Loucy (cell line): Measurements from ENCODE around the gene CHRM1.

Experiments used
- EZH2phosphoT487 ChIP-seq: fragments of 200-600 bp; IDR thresholded peaks from 2 replicates; pipeline ENCODE4 v1.6.1; 2018; ENCODE audit warnings: antibody characterized with exemption, mild to moderate bottlenecking, moderate library complexity, borderline replicate concordance
- TF ChIP-seq, protein P1 (sequence below): fragments of 200-600 bp; sonication (generic); conservative IDR thresholded peaks from 2 replicates; pipeline ENCODE4 v1.5.1; 2014; ENCODE audit warnings: mild to moderate bottlenecking, antibody characterized with exemption, low read length

DNA sequence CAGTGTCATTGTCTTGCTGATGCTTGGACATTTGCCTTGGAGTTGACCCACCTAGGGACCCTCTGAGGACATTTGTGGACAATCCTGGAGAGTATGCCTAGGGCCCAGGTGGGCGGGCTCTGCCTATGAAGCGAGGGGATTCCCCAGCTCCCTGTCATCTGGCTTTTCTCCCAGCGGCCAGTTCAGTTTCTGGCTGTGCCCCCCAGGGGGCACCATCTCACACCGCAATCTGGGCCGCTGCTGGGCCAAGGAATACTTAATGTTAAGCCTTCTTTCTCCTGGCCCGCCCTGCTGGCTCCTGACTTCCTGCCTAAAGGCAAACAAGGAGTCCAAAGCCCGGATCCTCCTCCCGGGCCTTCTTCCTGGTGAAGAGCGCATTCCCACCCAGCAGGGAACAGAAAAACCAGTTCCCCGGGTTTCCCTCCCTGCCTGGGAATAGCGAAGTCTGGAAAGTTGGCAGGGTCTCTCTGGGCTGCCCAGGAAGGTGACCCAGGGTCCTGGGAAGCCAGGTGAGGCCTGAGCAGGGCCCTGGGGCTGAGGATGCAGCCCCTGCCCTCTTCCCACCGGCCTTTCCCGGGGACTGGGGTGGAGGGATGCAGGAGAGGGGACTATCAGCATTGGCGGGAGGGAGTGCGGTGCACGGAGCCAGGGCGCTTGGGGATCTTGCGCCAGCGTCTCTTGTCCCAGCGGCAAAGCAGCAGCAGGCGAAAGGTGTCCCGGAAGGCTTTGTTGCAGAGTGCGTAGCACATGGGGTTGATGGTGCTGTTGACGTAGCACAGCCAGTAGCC lies 11.9 kb downstream of the CHRM1 start:
- TF ChIP-seq, protein P1, sequence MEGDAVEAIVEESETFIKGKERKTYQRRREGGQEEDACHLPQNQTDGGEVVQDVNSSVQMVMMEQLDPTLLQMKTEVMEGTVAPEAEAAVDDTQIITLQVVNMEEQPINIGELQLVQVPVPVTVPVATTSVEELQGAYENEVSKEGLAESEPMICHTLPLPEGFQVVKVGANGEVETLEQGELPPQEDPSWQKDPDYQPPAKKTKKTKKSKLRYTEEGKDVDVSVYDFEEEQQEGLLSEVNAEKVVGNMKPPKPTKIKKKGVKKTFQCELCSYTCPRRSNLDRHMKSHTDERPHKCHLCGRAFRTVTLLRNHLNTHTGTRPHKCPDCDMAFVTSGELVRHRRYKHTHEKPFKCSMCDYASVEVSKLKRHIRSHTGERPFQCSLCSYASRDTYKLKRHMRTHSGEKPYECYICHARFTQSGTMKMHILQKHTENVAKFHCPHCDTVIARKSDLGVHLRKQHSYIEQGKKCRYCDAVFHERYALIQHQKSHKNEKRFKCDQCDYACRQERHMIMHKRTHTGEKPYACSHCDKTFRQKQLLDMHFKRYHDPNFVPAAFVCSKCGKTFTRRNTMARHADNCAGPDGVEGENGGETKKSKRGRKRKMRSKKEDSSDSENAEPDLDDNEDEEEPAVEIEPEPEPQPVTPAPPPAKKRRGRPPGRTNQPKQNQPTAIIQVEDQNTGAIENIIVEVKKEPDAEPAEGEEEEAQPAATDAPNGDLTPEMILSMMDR, result peak; percentile 67
- TF ChIP-seq EZH2phosphoT487, result no peak
